OCI-LY7 (cell line): ENCODE measurements around the gene GALNT12. TPM values are rescaled to one million over a fixed set of nuclear protein-coding genes. Genes with fewer than 3 reads are reported as not detected.

Experiments used
- BruUV-seq: library from RNA; stranded (reverse); fragments of 400-500 nt; replicated peaks from 2 replicates; lab custom pipeline; 2021; lab: Mats Ljungman, UMichigan
- CTCF ChIA-PET: fragments of 300-600 bp; sonication (Branson Sonifier 250); formaldehyde crosslinking; loops from one replicate; lab custom pipeline; 2022; ENCODE audit warnings: antibody characterized with exemption; ENCODE audit not compliant: unreplicated experiment; lab: Charles Lee
- POLR2A ChIA-PET: fragments of 300-600 bp; sonication (Branson Sonifier 250); formaldehyde crosslinking; loops from one replicate; lab custom pipeline; 2022; ENCODE audit warnings: antibody characterized with exemption; lab: Charles Lee
- DNase-seq: peaks from one replicate; pipeline ENCODE4 v3.0.0-alpha.2; 2015; ENCODE audit warnings: low spot score
- H2AFZ ChIP-seq: fragments of 200-600 bp; sonication (generic), shearing (Covaris generic); 2 replicates; pipeline ENCODE4 v1.6.1; 2014; ENCODE audit warnings: mild to moderate bottlenecking, antibody characterized with exemption, low read length, moderate library complexity
- H3K27ac ChIP-seq: fragments of 200-600 bp; sonication (generic); 2 replicates; pipeline ENCODE4 v1.5.1; 2014; ENCODE audit warnings: mixed run types, low read depth, mild to moderate bottlenecking, moderate library complexity, low read length, inconsistent platforms; ENCODE audit not compliant: poor library complexity, severe bottlenecking
- H3K36me3 ChIP-seq: fragments of 200-600 bp; sonication (generic); 2 replicates; pipeline ENCODE4 v1.6.1; 2014; ENCODE audit warnings: mild to moderate bottlenecking, antibody characterized with exemption, low read length, moderate library complexity, mixed read lengths; ENCODE audit not compliant: insufficient read depth
- H3K4me1 ChIP-seq: fragments of 200-600 bp; sonication (generic); 2 replicates; pipeline ENCODE4 v1.5.1; 2014; ENCODE audit warnings: mild to moderate bottlenecking, low read length; ENCODE audit not compliant: insufficient read depth, poor library complexity, severe bottlenecking
- H3K4me2 ChIP-seq: fragments of 200-600 bp; sonication (generic); 2 replicates; pipeline ENCODE4 v1.6.1; 2014; ENCODE audit warnings: mild to moderate bottlenecking, low read length
- H3K4me3 ChIP-seq: fragments of 200-600 bp; sonication (generic); 2 replicates; pipeline ENCODE4 v1.5.1; 2014; ENCODE audit warnings: mild to moderate bottlenecking, low read depth, low read length; ENCODE audit not compliant: poor library complexity, severe bottlenecking
- H3K79me2 ChIP-seq: fragments of 200-600 bp; sonication (generic); 2 replicates; pipeline ENCODE4 v1.6.1; 2016; ENCODE audit warnings: low read depth, mild to moderate bottlenecking, low read length, moderate library complexity, mixed read lengths; ENCODE audit not compliant: insufficient read depth
- H3K9me2 ChIP-seq: fragments of 200-600 bp; sonication (generic); 2 replicates; pipeline ENCODE4 v1.6.1; 2016; ENCODE audit warnings: mild to moderate bottlenecking, low read length, mixed read lengths; ENCODE audit not compliant: insufficient read depth
- H3K9me3 ChIP-seq: fragments of 200-600 bp; sonication (generic); 2 replicates; pipeline ENCODE4 v1.6.1; 2014; ENCODE audit warnings: mild to moderate bottlenecking, mixed run types, low read length, mixed read lengths
- H4K20me1 ChIP-seq: fragments of 200-600 bp; sonication (generic); 2 replicates; pipeline ENCODE4 v1.6.1; 2014; ENCODE audit warnings: mild to moderate bottlenecking, antibody characterized with exemption, low read length, moderate library complexity, mixed read lengths; ENCODE audit not compliant: insufficient read depth
- CTCF ChIP-seq: fragments of 200-600 bp; sonication (generic); conservative IDR thresholded peaks from 2 replicates; pipeline ENCODE4 v1.5.1; 2014; ENCODE audit warnings: mild to moderate bottlenecking, antibody characterized with exemption, low read length, moderate library complexity, mixed read lengths
- EZH2phosphoT487 ChIP-seq: fragments of 200-600 bp; sonication (generic); IDR thresholded peaks from 2 replicates; pipeline ENCODE4 v1.6.1; 2018; ENCODE audit warnings: low read depth, borderline replicate concordance, mild to moderate bottlenecking, mixed run types, antibody characterized with exemption, low read length, moderate library complexity, mixed read lengths
- intact Hi-C: fragments of 100-400 bp; cut with micrococcal nuclease; formaldehyde crosslinking; loops from one replicate; pipeline ENCODE4 v1.10.0; 2022; ENCODE audit not compliant: unreplicated experiment
- total RNA-seq, 2 experiments: library from RNA; depleted of rRNA in 1 of 2; stranded (reverse); fragments of >200 nt in 1 of 2; shearing (Covaris generic) in 1 of 2; gene quantifications; 2 replicates each; pipeline ENCODE4 v1.2.3, GENCODE V29; 2014 to 2022

Gene GALNT12
- total RNA-seq, 2 experiments from 2014 or later: 5.5 to 9.7 TPM

DNA sequence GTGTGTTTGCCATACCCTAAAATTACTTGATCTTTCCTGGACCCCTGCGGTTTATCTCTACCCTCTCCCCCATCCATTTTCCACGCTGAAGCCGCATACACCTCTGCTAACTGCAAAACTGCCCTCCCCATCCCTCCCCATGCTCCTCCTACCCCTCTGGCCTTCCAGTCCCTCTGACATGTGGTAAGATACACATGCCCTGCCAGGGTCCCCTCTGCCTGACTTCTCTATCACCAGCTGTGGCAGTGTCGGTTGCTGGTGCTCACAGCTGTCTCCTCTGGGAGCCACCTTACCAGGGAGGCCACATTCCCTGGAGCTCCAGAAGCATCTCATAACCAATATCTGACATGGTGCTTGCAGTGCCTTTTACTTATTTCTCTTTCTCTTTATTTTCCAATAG, 77.4 kb downstream of the GALNT12 start:
- no peaks in the 10 kb centered on the region for H3K79me2 ChIP-seq
- H3K9me3 ChIP-seq: no peaks in the 10 kb centered on the region
- no peak for DNase-seq
- intact Hi-C loops: no loop called here
- H3K27ac ChIP-seq: no peak overlapping the region
- no peaks in the 10 kb centered on the region for H3K36me3 ChIP-seq
- POLR2A ChIA-PET: interaction anchor here (0.7 kb wide), 1 partner anchor 1015 kb away, joined by 3 read pairs; no protein-coding TSS in a partner anchor
- TF ChIP-seq EZH2phosphoT487: no peak
- no peak for TF ChIP-seq CTCF
- no TSS peak for BruUV-seq
- no peak overlapping the region for H2AFZ ChIP-seq
- no peak overlapping the region for H3K4me2 ChIP-seq
- CTCF ChIA-PET: no interaction called here
- no peaks in the 10 kb centered on the region for H3K4me1 ChIP-seq
- no peak overlapping the region for H3K4me3 ChIP-seq
- H3K9me2 ChIP-seq: no peaks in the 10 kb centered on the region
- no peaks in the 10 kb centered on the region for H4K20me1 ChIP-seq

- no peaks in the 10 kb centered on the region for H3K79me2 ChIP-seq
- no peaks in the 10 kb centered on the region for H3K9me3 ChIP-seq
- no peaks in the 10 kb centered on the region for H4K20me1 ChIP-seq
- no peak for DNase-seq
- no peaks in the 10 kb centered on the region for H3K9me2 ChIP-seq
- H3K4me2 ChIP-seq: no peak overlapping the region
- H3K36me3 ChIP-seq: no peaks in the 10 kb centered on the region
- ChIA-PET CTCF (no interaction called here), POLR2A (no interaction called here)
- intact Hi-C loops: no loop called here
- TF ChIP-seq CTCF (no peak), EZH2phosphoT487 (no peak)
- BruUV-seq: no TSS peak
- H3K27ac ChIP-seq: no peak overlapping the region
- no peak overlapping the region for H3K4me3 ChIP-seq
- no peaks in the 10 kb centered on the region for H3K4me1 ChIP-seq
- H2AFZ ChIP-seq: no peak overlapping the region
These were observed 78.3 kb downstream of the GALNT12 start for GRCh38 chr9:98885575-98886295.

- ChIA-PET POLR2A (interaction anchor here (0.6 kb wide), 1 partner anchor 23 kb away, joined by 4 read pairs; no protein-coding TSS in a partner anchor), CTCF (no interaction called here)
- no peaks in the 10 kb centered on the region for H3K9me2 ChIP-seq
- H3K36me3 ChIP-seq: no peaks in the 10 kb centered on the region
- TF ChIP-seq EZH2phosphoT487 (no peak), CTCF (no peak)
- no peaks in the 10 kb centered on the region for H4K20me1 ChIP-seq
- no peak overlapping the region for H3K4me3 ChIP-seq
- no peak for DNase-seq
- BruUV-seq: no TSS peak
- no peaks in the 10 kb centered on the region for H3K9me3 ChIP-seq
- no peak overlapping the region for H3K4me2 ChIP-seq
- no peaks in the 10 kb centered on the region for H3K79me2 ChIP-seq
- intact Hi-C loops: no loop called here
- H3K27ac ChIP-seq: no peak overlapping the region
- no peaks in the 10 kb centered on the region for H3K4me1 ChIP-seq
- H2AFZ ChIP-seq: no peak overlapping the region
These were observed 79.3 kb downstream of the GALNT12 start for GRCh38 chr9:98886691-98887229.
